Astrocyte (in vitro differentiated cells and primary cell): ENCODE data around the gene GNPTG. TPM values are rescaled to one million over a fixed set of nuclear protein-coding genes. Genes with fewer than 3 reads are reported as not detected.

Source experiments
- DNase-seq: peaks from one replicate; pipeline ENCODE4 v3.0.0-alpha.2; 2010; ENCODE audit warnings: low read depth
- FAIRE-seq: peaks from 2 replicates; lab custom pipeline; 2011; peaks lifted over from hg19 to GRCh38; lab: Jason Lieb, UNC
- H2AFZ ChIP-seq: 2 replicates; pipeline ENCODE4 v1.6.0; 2012; ENCODE audit warnings: low read depth, low read length, inconsistent platforms
- H3K27ac ChIP-seq: 2 replicates; pipeline ENCODE4 v1.5.1; 2011; ENCODE audit warnings: low read depth, low read length, inconsistent platforms
- H3K27me3 ChIP-seq: 2 replicates; pipeline ENCODE4 v1.6.0; 2011; ENCODE audit warnings: low read length, inconsistent platforms; ENCODE audit not compliant: insufficient read depth
- H3K36me3 ChIP-seq: 2 replicates; pipeline ENCODE4 v1.5.1; 2011; ENCODE audit warnings: low read length, inconsistent platforms; ENCODE audit not compliant: insufficient read depth
- H3K4me1 ChIP-seq: 2 replicates; pipeline ENCODE4 v1.5.1; 2011; ENCODE audit warnings: low read length, inconsistent platforms; ENCODE audit not compliant: insufficient read depth
- H3K4me2 ChIP-seq: 2 replicates; pipeline ENCODE4 v1.6.0; 2012; ENCODE audit warnings: low read length, inconsistent platforms
- H3K4me3 ChIP-seq: 2 replicates; pipeline ENCODE4 v1.5.1; 2011; ENCODE audit warnings: low read depth, mild to moderate bottlenecking, low read length, inconsistent platforms; ENCODE audit not compliant: insufficient read depth
- H3K79me2 ChIP-seq: 2 replicates; pipeline ENCODE4 v1.6.0; 2012; ENCODE audit warnings: mild to moderate bottlenecking, low read length, inconsistent platforms; ENCODE audit not compliant: insufficient read depth
- H3K9ac ChIP-seq: 2 replicates; pipeline ENCODE4 v1.6.0; 2012; ENCODE audit warnings: mild to moderate bottlenecking, low read length, inconsistent platforms
- H3K9me3 ChIP-seq: 2 replicates; pipeline ENCODE4 v1.5.1; 2012; ENCODE audit warnings: low read depth, mild to moderate bottlenecking, low read length, inconsistent platforms; ENCODE audit not compliant: insufficient read depth
- H4K20me1 ChIP-seq: 2 replicates; pipeline ENCODE4 v1.6.0; 2012; ENCODE audit warnings: low read length, inconsistent platforms; ENCODE audit not compliant: insufficient read depth
- H3K27ac Mint-ChIP-seq: one replicate; pipeline ENCODE4 v1.8.0; 2021; ENCODE audit warnings: mild to moderate bottlenecking, mixed read lengths; ENCODE audit not compliant: unreplicated experiment
- H3K27me3 Mint-ChIP-seq: one replicate; pipeline ENCODE4 v1.8.0; 2021; ENCODE audit warnings: low read depth, mixed read lengths; ENCODE audit not compliant: unreplicated experiment
- H3K36me3 Mint-ChIP-seq: one replicate; pipeline ENCODE4 v1.8.0; 2021; ENCODE audit warnings: low read depth, mixed read lengths; ENCODE audit not compliant: unreplicated experiment
- H3K4me1 Mint-ChIP-seq: one replicate; pipeline ENCODE4 v1.8.0; 2021; ENCODE audit warnings: low read depth, mixed read lengths; ENCODE audit not compliant: unreplicated experiment
- H3K4me3 Mint-ChIP-seq: one replicate; pipeline ENCODE4 v1.8.0; 2021; ENCODE audit warnings: mild to moderate bottlenecking, moderate library complexity, mixed read lengths; ENCODE audit not compliant: unreplicated experiment
- H3K9me3 Mint-ChIP-seq: one replicate; pipeline ENCODE4 v1.8.0; 2021; ENCODE audit warnings: mild to moderate bottlenecking, mixed read lengths; ENCODE audit not compliant: unreplicated experiment
- EZH2 ChIP-seq: IDR thresholded peaks from 2 replicates; pipeline ENCODE4 v1.6.1; 2012; ENCODE audit warnings: mild to moderate bottlenecking, low read length, inconsistent platforms; ENCODE audit not compliant: insufficient read depth
- total RNA-seq: library from RNA; stranded (reverse); gene quantifications from 2 replicates; pipeline ENCODE4 v1.2.1, GENCODE V29; 2021
- TF ChIP-seq, protein P1 (sequence below): IDR thresholded peaks from 2 replicates; pipeline ENCODE4 v1.5.1; 2011; ENCODE audit warnings: low read depth, mild to moderate bottlenecking, inconsistent platforms, low read length, moderate library complexity; ENCODE audit not compliant: insufficient read depth

GNPTG gene
- total RNA-seq, 1 donor from 2014 or later = 45.5 TPM

DNA sequence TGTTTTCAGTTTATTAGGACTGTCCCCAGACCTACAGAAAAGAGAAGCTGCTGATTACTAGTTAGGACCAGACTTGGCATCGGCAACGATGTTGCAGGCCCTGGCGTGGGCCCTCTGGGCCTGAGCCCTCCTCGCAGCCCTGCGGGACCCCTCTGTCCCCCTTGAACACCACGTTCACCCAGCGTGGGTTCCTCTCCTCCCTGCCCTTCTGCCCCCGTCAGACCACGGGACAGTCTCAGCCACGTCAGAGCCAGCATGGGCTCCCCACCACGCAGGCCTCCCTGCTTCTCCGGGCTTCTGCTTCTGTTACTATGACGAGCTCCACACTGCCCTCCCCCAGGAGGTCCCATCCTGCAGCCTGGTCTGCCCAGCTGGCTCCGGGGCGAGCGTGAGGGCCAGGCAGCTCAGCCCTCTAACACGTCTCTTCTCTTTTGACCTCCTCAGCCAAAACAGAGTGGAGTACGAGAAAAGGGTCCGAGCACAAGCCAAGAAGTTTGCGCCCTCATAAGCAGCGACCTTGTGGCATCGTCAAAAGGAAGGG lies 27.4 kb upstream of the GNPTG start:
- H2AFZ ChIP-seq = no peak overlapping the region
- H3K27me3 ChIP-seq = no peaks in the 10 kb centered on the region
- no peak overlapping the region for H3K4me3 ChIP-seq
- no peak for DNase-seq
- no peaks in the 10 kb centered on the region for H3K4me1 ChIP-seq
- Mint-ChIP-seq H3K4me1 (no peaks in the 10 kb centered on the region), H3K27ac (no peak overlapping the region), H3K9me3 (peaks cover 3% of the 10 kb centered on the region), H3K36me3 (peaks cover 3% of the 10 kb centered on the region), H3K4me3 (no peak overlapping the region), H3K27me3 (no peaks in the 10 kb centered on the region)
- peaks cover 8% of the 10 kb centered on the region for H3K79me2 ChIP-seq
- no peak for FAIRE-seq
- H3K27ac ChIP-seq = no peak overlapping the region
- no peak overlapping the region for H3K4me2 ChIP-seq
- no peak for TF ChIP-seq EZH2
- TF ChIP-seq, protein P1, sequence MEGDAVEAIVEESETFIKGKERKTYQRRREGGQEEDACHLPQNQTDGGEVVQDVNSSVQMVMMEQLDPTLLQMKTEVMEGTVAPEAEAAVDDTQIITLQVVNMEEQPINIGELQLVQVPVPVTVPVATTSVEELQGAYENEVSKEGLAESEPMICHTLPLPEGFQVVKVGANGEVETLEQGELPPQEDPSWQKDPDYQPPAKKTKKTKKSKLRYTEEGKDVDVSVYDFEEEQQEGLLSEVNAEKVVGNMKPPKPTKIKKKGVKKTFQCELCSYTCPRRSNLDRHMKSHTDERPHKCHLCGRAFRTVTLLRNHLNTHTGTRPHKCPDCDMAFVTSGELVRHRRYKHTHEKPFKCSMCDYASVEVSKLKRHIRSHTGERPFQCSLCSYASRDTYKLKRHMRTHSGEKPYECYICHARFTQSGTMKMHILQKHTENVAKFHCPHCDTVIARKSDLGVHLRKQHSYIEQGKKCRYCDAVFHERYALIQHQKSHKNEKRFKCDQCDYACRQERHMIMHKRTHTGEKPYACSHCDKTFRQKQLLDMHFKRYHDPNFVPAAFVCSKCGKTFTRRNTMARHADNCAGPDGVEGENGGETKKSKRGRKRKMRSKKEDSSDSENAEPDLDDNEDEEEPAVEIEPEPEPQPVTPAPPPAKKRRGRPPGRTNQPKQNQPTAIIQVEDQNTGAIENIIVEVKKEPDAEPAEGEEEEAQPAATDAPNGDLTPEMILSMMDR = no peak
- no peak overlapping the region for H3K9ac ChIP-seq
- H3K36me3 ChIP-seq = peaks cover 15% of the 10 kb centered on the region
- H4K20me1 ChIP-seq = peaks cover 47% of the 10 kb centered on the region
- H3K9me3 ChIP-seq = no peaks in the 10 kb centered on the region

DNA sequence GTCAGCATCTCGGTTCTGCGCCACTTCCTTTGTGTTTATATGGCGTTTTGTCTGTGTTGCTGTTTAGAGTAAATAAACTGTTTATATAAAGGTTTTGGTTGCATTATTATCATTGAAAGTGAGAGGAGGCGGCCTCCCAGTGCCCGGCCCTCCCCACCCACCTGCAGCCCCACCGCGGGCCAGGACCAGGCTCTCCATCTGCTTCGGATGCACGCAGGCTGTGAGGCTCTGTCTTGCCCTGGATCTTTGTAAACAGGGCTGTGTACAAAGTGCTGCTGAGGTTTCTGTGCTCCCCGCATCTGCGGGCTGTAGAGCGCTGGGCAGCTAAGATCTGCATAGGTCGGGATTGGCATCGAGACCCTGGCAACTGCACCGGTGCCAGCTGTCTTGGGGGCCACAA lies 26.5 kb upstream of the GNPTG start:
- TF ChIP-seq EZH2 = no peak
- TF ChIP-seq, protein P1 = no peak
- Histone ChIP-seq H3K4me3 (no peak overlapping the region), H3K27ac (no peak overlapping the region), H2AFZ (no peak overlapping the region), H3K9ac (no peak overlapping the region), H4K20me1 (peaks cover 38% of the 10 kb centered on the region), H3K4me1 (no peaks in the 10 kb centered on the region), H3K27me3 (no peaks in the 10 kb centered on the region), H3K4me2 (no peak overlapping the region), H3K36me3 (peaks cover 7% of the 10 kb centered on the region), H3K79me2 (no peaks in the 10 kb centered on the region), H3K9me3 (peaks cover under 1% of the 10 kb centered on the region)
- H3K36me3 Mint-ChIP-seq = peaks cover 3% of the 10 kb centered on the region
- no peaks in the 10 kb centered on the region for H3K4me1 Mint-ChIP-seq
- H3K9me3 Mint-ChIP-seq = peaks cover 3% of the 10 kb centered on the region
- H3K27me3 Mint-ChIP-seq = no peaks in the 10 kb centered on the region
- no peak for FAIRE-seq
- H3K27ac Mint-ChIP-seq = no peak overlapping the region
- H3K4me3 Mint-ChIP-seq = no peak overlapping the region
- no peak for DNase-seq

DNA sequence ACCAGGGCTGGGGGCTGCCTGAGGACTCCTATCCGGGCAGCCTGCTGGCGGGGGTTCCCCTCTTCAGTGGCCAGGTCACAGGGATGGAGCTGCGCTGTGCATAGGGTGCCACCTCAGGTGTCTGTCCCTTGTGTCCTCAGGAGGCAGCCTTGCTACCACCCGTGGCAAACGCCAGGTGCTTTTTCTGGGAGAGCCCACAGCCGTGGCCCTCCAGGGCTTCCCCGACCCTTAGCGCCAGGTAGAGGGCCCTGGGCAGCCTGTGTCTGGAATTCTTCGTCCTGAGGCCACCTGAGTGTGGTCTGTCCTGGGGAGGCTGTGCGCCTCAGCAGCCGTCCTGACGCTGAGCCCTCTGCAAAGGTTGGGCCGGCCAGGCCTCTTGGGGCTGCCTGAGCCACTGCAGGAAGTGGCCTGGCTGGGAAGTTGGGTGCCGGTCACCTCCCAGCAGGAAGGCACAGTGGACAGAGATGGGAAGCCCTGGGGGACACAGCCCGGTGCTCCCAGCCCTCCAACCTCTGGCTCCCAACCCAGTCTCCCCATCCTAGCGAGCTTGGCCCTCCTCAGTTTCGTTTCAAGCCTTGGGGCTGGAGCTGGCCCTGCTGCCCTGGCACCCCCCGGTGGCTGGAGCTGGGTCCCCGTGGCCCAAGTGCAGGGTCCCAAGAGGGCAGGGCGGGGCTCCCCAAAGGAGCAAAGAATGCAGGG lies 25.9 kb upstream of the GNPTG start:
- no peak for FAIRE-seq
- H3K27me3 Mint-ChIP-seq = no peaks in the 10 kb centered on the region

More for the DNA sequence above, 25.9 kb upstream of the GNPTG start:
- Mint-ChIP-seq H3K4me3 (no peak overlapping the region), H3K4me1 (no peaks in the 10 kb centered on the region), H3K27ac (no peak overlapping the region), H3K9me3 (peaks cover 3% of the 10 kb centered on the region), H3K36me3 (peaks cover 3% of the 10 kb centered on the region)
- Histone ChIP-seq H3K27ac (no peak overlapping the region), H3K9ac (no peak overlapping the region), H3K4me1 (no peaks in the 10 kb centered on the region), H4K20me1 (peaks cover 34% of the 10 kb centered on the region), H3K27me3 (no peaks in the 10 kb centered on the region), H3K36me3 (peaks cover 7% of the 10 kb centered on the region), H3K4me2 (no peak overlapping the region), H3K4me3 (no peak overlapping the region), H3K9me3 (peaks cover 4% of the 10 kb centered on the region), H2AFZ (no peak overlapping the region), H3K79me2 (no peaks in the 10 kb centered on the region)
- TF ChIP-seq EZH2 = no peak
- TF ChIP-seq, protein P1 = no peak
- no peak for DNase-seq
